Measurements from ENCODE around the gene PPP3CA. TPM values are rescaled to one million over a fixed set of nuclear protein-coding genes. Genes with fewer than 3 reads are reported as not detected.

PPP3CA gene
- total and polyA plus RNA-seq, 2 donors from 2014 or later: 6.9 to 31.5 TPM

- Histone ChIP-seq H3K9me3 (ENCODE audit: control insufficient read depth in 2 of 3, insufficient read depth in 1 of 3, low read length in 3 of 3) (no peaks in the 10 kb centered on the region), H3K27ac (ENCODE audit: low read depth in 2 of 2, low read length in 2 of 2) (no peak overlapping the region), H3K36me3 (ENCODE audit: control insufficient read depth in 2 of 3, insufficient read depth in 3 of 3, low read length in 3 of 3) (no peaks in the 10 kb centered on the region), H3K4me3 (ENCODE audit: low read length in 3 of 3) (no peak overlapping the region), H3K9ac (ENCODE audit: low read length in 3 of 3) (peak overlapping the region in 1 of 3 donors; percentile 9), H3K4me1 (ENCODE audit: control insufficient read depth in 2 of 3, insufficient read depth in 2 of 3, low read depth in 1 of 3, low read length in 3 of 3) (no peaks in the 10 kb centered on the region), H3K27me3 (ENCODE audit: control insufficient read depth, insufficient read depth, low read length) (no peaks in the 10 kb centered on the region)
- FAIRE-seq (no peak), DNase-seq (no peak)
- intact Hi-C loops (cut with DNase I): no loop called here
- TF ChIP-seq CTCF (IDR thresholded peaks at IDR 0.05; ENCODE audit: borderline replicate concordance, extremely low read depth, insufficient read depth): no peak
Measured at GRCh38 chr4:101177154-101177553, 170.2 kb downstream of the PPP3CA start.

- H3K9me3 ChIP-seq (ENCODE audit: control insufficient read depth in 2 of 3, insufficient read depth in 1 of 3, low read length in 3 of 3): no peaks in the 10 kb centered on the region
- H3K27me3 ChIP-seq (ENCODE audit: control insufficient read depth, insufficient read depth, low read length): no peaks in the 10 kb centered on the region
- FAIRE-seq (no peak), DNase-seq (no peak)
- no peaks in the 10 kb centered on the region for H3K36me3 ChIP-seq (ENCODE audit: control insufficient read depth in 2 of 3, insufficient read depth in 3 of 3, low read length in 3 of 3)
- no peak overlapping the region for H3K4me3 ChIP-seq (ENCODE audit: low read length in 3 of 3)
- H3K9ac ChIP-seq (ENCODE audit: low read length in 3 of 3): no peak overlapping the region
- H3K4me1 ChIP-seq (ENCODE audit: control insufficient read depth in 2 of 3, insufficient read depth in 2 of 3, low read depth in 1 of 3, low read length in 3 of 3): no peaks in the 10 kb centered on the region
- intact Hi-C loops (cut with DNase I): no loop called here
- no peak overlapping the region for H3K27ac ChIP-seq (ENCODE audit: low read depth in 2 of 2, low read length in 2 of 2)
- no peak for TF ChIP-seq CTCF (IDR thresholded peaks at IDR 0.05; ENCODE audit: borderline replicate concordance, extremely low read depth, insufficient read depth)
Measured at GRCh38 chr4:101175896-101176676, 171.2 kb downstream of the PPP3CA start.

GRCh38 chr4:101174679-101175345 lies 172.5 kb downstream of the PPP3CA start:
- Histone ChIP-seq H3K9me3 (ENCODE audit: control insufficient read depth in 2 of 3, insufficient read depth in 1 of 3, low read length in 3 of 3) (no peaks in the 10 kb centered on the region), H3K9ac (ENCODE audit: low read length in 3 of 3) (no peak overlapping the region), H3K4me1 (ENCODE audit: control insufficient read depth in 2 of 3, insufficient read depth in 2 of 3, low read depth in 1 of 3, low read length in 3 of 3) (no peaks in the 10 kb centered on the region), H3K27ac (ENCODE audit: low read depth in 2 of 2, low read length in 2 of 2) (no peak overlapping the region), H3K36me3 (ENCODE audit: control insufficient read depth in 2 of 3, insufficient read depth in 3 of 3, low read length in 3 of 3) (no peaks in the 10 kb centered on the region), H3K4me3 (ENCODE audit: low read length in 3 of 3) (no peak overlapping the region), H3K27me3 (ENCODE audit: control insufficient read depth, insufficient read depth, low read length) (no peaks in the 10 kb centered on the region)
- TF ChIP-seq CTCF (IDR thresholded peaks at IDR 0.05; ENCODE audit: borderline replicate concordance, extremely low read depth, insufficient read depth): no peak
- DNase-seq (no peak), FAIRE-seq (no peak)
- intact Hi-C loops (cut with DNase I): no loop called here
